GM10266 (cell line): ENCODE results near the gene DOCK1.
"Not testable (repeated sequence)": the region's sequence is repeated elsewhere in the genome, so short reads cannot be mapped to it uniquely, and the experiment has no call there.

ENCODE experiments used
- DNase-seq: peaks from one replicate; pipeline ENCODE4 v3.0.0; 2012; ENCODE audit errors: extremely low spot score
- CTCF ChIP-seq: IDR thresholded peaks from 2 replicates; pipeline ENCODE4 v1.5.1; 2012; ENCODE audit warnings: mild to moderate bottlenecking, low read depth; ENCODE audit not compliant: control insufficient read depth, insufficient read depth; ENCODE audit errors: missing control alignments

The DOCK1 gene

GRCh38 chr10:126910196-126910595, 5.0 kb downstream of the DOCK1 start:
- TF ChIP-seq CTCF, result no peak

GRCh38 chr10:126910798-126911197, 5.6 kb downstream of the DOCK1 start:
- TF ChIP-seq CTCF, result no peak
- DNase-seq, result no peak

More at GRCh38 chr10:126910196-126910595, 5.0 kb downstream of the DOCK1 start:
- no peak for DNase-seq

GRCh38 chr10:126911301-126911700, 6.1 kb downstream of the DOCK1 start:
- no peak for TF ChIP-seq CTCF
- no peak for DNase-seq

GRCh38 chr10:126913316-126913715, 8.1 kb downstream of the DOCK1 start:
- TF ChIP-seq CTCF, result no peak
- no peak for DNase-seq

GRCh38 chr10:126914561-126914960, 9.3 kb downstream of the DOCK1 start:
- DNase-seq, result no peak
- no peak for TF ChIP-seq CTCF

GRCh38 chr10:126916952-126917351, 11.7 kb downstream of the DOCK1 start:
- DNase-seq, result not testable (repeated sequence)

- no peak for DNase-seq
- TF ChIP-seq CTCF, result no peak
Measured at GRCh38 chr10:126917375-126917774, 12.1 kb downstream of the DOCK1 start.
